SK-N-SH (cell line): ENCODE data around the gene PCSK5. TPM values are rescaled to one million over a fixed set of nuclear protein-coding genes. Genes with fewer than 3 reads are reported as not detected.

Experiments
- CTCF ChIA-PET: fragments of 300-600, 350-600 bp; formaldehyde crosslinking; extraction: SDS; loops from one replicate; lab custom pipeline; 2021; lab: Yijun Ruan, JAX
- POLR2A ChIA-PET: fragments of 350-600 bp; sonication (Branson Sonifier 250); formaldehyde crosslinking; extraction: SDS; loops from one replicate; lab custom pipeline; 2020; ENCODE audit warnings: antibody characterized with exemption, inconsistent platforms; lab: Yijun Ruan, JAX
- DNase-seq: peaks from one replicate; pipeline ENCODE4 v3.0.0; 2012
- H2AFZ ChIP-seq: fragments of 200-600 bp; sonication (generic); 2 replicates; pipeline ENCODE4 v1.8.1; 2016; ENCODE audit warnings: antibody characterized with exemption, mild to moderate bottlenecking, low read depth
- H3F3A ChIP-seq: fragments of 200-600 bp; sonication (generic); replicated peaks from 2 replicates; pipeline ENCODE3; 2016; ENCODE audit warnings: antibody characterized with exemption, mild to moderate bottlenecking; ENCODE audit not compliant: insufficient read depth
- H3K27ac ChIP-seq, 2 experiments: fragments of 200-500 bp in 1 of 2; fragments of 200-600 bp in 1 of 2; sonication (Bioruptor generic) in 1 of 2; sonication (generic), shearing (Covaris generic) in 1 of 2; 2 replicates each; pipeline versions ENCODE4 v1.5.1 to v1.6.1; 2014 to 2016; ENCODE audit warnings: low read depth in 2 of 2, inconsistent platforms in 1 of 2, low read length in 1 of 2, mild to moderate bottlenecking in 1 of 2, mixed read lengths in 1 of 2
- H3K27me3 ChIP-seq: fragments of 200-600 bp; sonication (generic), shearing (Covaris generic); 2 replicates; pipeline ENCODE4 v1.6.1; 2016; ENCODE audit warnings: mixed run types; ENCODE audit not compliant: insufficient read depth
- H3K36me3 ChIP-seq, 2 experiments: fragments of 200-500 bp in 1 of 2; fragments of 200-600 bp in 1 of 2; sonication (Bioruptor generic) in 1 of 2; sonication (generic) in 1 of 2; replicated peaks in 1 of 2; 2 replicates each; pipeline versions ENCODE3 to v1.5.1; 2014 to 2016; ENCODE audit warnings: low read length in 1 of 2, mild to moderate bottlenecking in 1 of 2; ENCODE audit not compliant: insufficient read depth in 2 of 2, control insufficient read depth in 1 of 2
- H3K4me1 ChIP-seq, 2 experiments: fragments of 200-500 bp in 1 of 2; fragments of 200-600 bp in 1 of 2; sonication (Bioruptor generic) in 1 of 2; sonication (generic), shearing (Covaris generic) in 1 of 2; 2 replicates each; pipeline versions ENCODE4 v1.5.1 to v1.6.1; 2014 to 2016; ENCODE audit warnings: low read depth in 1 of 2, low read length in 1 of 2, mixed run types in 1 of 2; ENCODE audit not compliant: insufficient read depth in 2 of 2, control insufficient read depth in 1 of 2
- H3K4me2 ChIP-seq: fragments of 200-600 bp; sonication (generic), shearing (Covaris generic); 2 replicates; pipeline ENCODE4 v1.6.1; 2017; ENCODE audit warnings: mixed run types
- H3K4me3 ChIP-seq, 2 experiments: fragments of 200-500 bp in 1 of 2; fragments of 200-600 bp in 1 of 2; sonication (Bioruptor generic) in 1 of 2; sonication (generic), shearing (Covaris generic) in 1 of 2; 2 replicates each; pipeline versions ENCODE4 v1.5.1 to v1.8.1; 2014 to 2016; ENCODE audit warnings: low read depth in 2 of 2, inconsistent platforms in 1 of 2, low read length in 1 of 2, mild to moderate bottlenecking in 1 of 2, mixed read lengths in 1 of 2, moderate library complexity in 1 of 2
- H3K79me2 ChIP-seq: fragments of 200-600 bp; sonication (generic); 2 replicates; pipeline ENCODE4 v1.8.1; 2017; ENCODE audit warnings: mild to moderate bottlenecking; ENCODE audit not compliant: insufficient read depth
- H3K9ac ChIP-seq: fragments of 200-600 bp; sonication (generic); 2 replicates; pipeline ENCODE4 v1.6.1; 2017; ENCODE audit warnings: mixed run types
- H3K9me2 ChIP-seq: fragments of 200-600 bp; sonication (generic); 2 replicates; pipeline ENCODE4 v1.6.1; 2017; ENCODE audit warnings: mixed run types
- H3K9me3 ChIP-seq: fragments of 200-600 bp; sonication (generic); 2 replicates; pipeline ENCODE4 v1.6.1; 2017; ENCODE audit warnings: mixed run types, mild to moderate bottlenecking, moderate library complexity
- H4K20me1 ChIP-seq: fragments of 200-600 bp; sonication (generic); 2 replicates; pipeline ENCODE4 v1.6.1; 2017; ENCODE audit warnings: mild to moderate bottlenecking, mixed run types; ENCODE audit not compliant: insufficient read depth
- EP300 ChIP-seq, 2 experiments: IDR thresholded peaks; 2 replicates each; pipeline versions ENCODE4 v1.4.0 to v1.6.1; 2012; ENCODE audit warnings: borderline replicate concordance in 1 of 2, low read depth in 1 of 2, low read length in 1 of 2
- GATA2 ChIP-seq: sonication (generic); formaldehyde crosslinking; IDR thresholded peaks from 2 replicates; pipeline ENCODE4 v1.5.0; 2020; ENCODE audit warnings: mild to moderate bottlenecking, missing genetic modification reagents
- MXI1 ChIP-seq: IDR thresholded peaks from 2 replicates; pipeline ENCODE4 v1.6.1; 2012; ENCODE audit warnings: mild to moderate bottlenecking, low read depth, low read length, improper control_type of control experiment
- POLR2AphosphoS5 ChIP-seq: IDR thresholded peaks from 2 replicates; pipeline ENCODE4 v1.6.1; 2012; ENCODE audit warnings: low read depth, low read length
- SIN3A ChIP-seq: IDR thresholded peaks from 2 replicates; pipeline ENCODE4 v1.6.1; 2012; ENCODE audit warnings: low read depth, mild to moderate bottlenecking, low read length, moderate library complexity, borderline replicate concordance
- TAF1 ChIP-seq: IDR thresholded peaks from 2 replicates; pipeline ENCODE4 v1.6.1; 2012; ENCODE audit warnings: low read depth, mild to moderate bottlenecking, low read length, moderate library complexity, borderline replicate concordance
- TEAD4 ChIP-seq: IDR thresholded peaks from 2 replicates; pipeline ENCODE4 v1.4.0; 2012; ENCODE audit warnings: mild to moderate bottlenecking, borderline replicate concordance; ENCODE audit not compliant: insufficient read depth
- USF1 ChIP-seq: IDR thresholded peaks from 2 replicates; pipeline ENCODE4 v1.4.0; 2012; ENCODE audit warnings: low read depth, borderline replicate concordance
- YY1 ChIP-seq: IDR thresholded peaks from 2 replicates; pipeline ENCODE4 v1.4.0; 2012; ENCODE audit warnings: low read depth, mild to moderate bottlenecking
- WGBS: methylation state at CpG from one replicate; pipeline ENCODE4 v1.1.6; 2017; ENCODE audit warnings: low lambda C conversion rate; 5-methylcytosine and 5-hydroxymethylcytosine counted together
- polyA plus RNA-seq, 3 experiments: library from polyadenylated mRNA; depleted of rRNA; stranded (reverse); fragments of >200 nt; gene quantifications; 2 replicates each; pipeline ENCODE4 v1.2.3, GENCODE V29; 2012
- TF ChIP-seq, protein P1 (sequence below): fragments of 200-600 bp; sonication (generic); IDR thresholded peaks from 2 replicates; pipeline ENCODE4 v1.6.1; 2017; ENCODE audit warnings: antibody characterized with exemption, mild to moderate bottlenecking, moderate library complexity

The PCSK5 gene
- polyA plus RNA-seq, 1 of the 3 experiments (the other 2 are of a cell fraction) = 0.08 TPM

DNA sequence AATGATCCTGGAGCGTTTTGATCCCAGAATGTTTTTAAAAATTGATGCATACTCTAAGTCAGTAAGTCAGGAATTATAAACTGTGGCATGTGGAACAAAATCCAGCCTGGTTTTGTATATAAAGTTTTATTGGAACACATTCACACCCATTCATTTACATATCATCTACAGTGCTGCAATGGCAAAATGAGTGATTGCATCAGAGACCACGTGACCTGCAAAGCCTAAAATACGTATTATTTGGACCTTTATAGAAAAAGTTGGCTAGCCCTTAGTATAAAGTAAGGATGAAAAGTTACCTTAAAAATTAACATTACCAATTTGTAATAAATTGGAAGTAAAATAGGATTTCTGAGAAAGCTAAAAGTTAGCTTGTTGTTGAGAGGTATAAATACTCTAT is 95.0 kb downstream of the PCSK5 start:
- 6% methylated on average over 3 of the region's 3 CpGs for WGBS
- POLR2A ChIA-PET = no interaction called here
- Histone ChIP-seq H3K27me3 (no peaks in the 10 kb centered on the region), H3K4me3 (no peak overlapping the region), H3F3A (no peaks in the 10 kb centered on the region), H3K27ac (no peak overlapping the region), H2AFZ (no peak overlapping the region), H3K36me3 (no peaks in the 10 kb centered on the region), H3K9me2 (no peaks in the 10 kb centered on the region), H3K4me2 (no peak overlapping the region), H4K20me1 (no peaks in the 10 kb centered on the region), H3K79me2 (no peaks in the 10 kb centered on the region), H3K9me3 (no peaks in the 10 kb centered on the region), H3K4me1 (no peaks in the 10 kb centered on the region), H3K9ac (no peak overlapping the region)
- TF ChIP-seq YY1 = no peak
- TF ChIP-seq EP300 (IDR thresholded peaks at IDR 0.05; ENCODE audit: borderline replicate concordance in 1 of 2, low read depth in 1 of 2, low read length in 1 of 2) = no peak
- no peak for TF ChIP-seq SIN3A
- TF ChIP-seq, protein P1, sequence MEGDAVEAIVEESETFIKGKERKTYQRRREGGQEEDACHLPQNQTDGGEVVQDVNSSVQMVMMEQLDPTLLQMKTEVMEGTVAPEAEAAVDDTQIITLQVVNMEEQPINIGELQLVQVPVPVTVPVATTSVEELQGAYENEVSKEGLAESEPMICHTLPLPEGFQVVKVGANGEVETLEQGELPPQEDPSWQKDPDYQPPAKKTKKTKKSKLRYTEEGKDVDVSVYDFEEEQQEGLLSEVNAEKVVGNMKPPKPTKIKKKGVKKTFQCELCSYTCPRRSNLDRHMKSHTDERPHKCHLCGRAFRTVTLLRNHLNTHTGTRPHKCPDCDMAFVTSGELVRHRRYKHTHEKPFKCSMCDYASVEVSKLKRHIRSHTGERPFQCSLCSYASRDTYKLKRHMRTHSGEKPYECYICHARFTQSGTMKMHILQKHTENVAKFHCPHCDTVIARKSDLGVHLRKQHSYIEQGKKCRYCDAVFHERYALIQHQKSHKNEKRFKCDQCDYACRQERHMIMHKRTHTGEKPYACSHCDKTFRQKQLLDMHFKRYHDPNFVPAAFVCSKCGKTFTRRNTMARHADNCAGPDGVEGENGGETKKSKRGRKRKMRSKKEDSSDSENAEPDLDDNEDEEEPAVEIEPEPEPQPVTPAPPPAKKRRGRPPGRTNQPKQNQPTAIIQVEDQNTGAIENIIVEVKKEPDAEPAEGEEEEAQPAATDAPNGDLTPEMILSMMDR = no peak
- CTCF ChIA-PET = no interaction called here
- DNase-seq = no peak

DNA sequence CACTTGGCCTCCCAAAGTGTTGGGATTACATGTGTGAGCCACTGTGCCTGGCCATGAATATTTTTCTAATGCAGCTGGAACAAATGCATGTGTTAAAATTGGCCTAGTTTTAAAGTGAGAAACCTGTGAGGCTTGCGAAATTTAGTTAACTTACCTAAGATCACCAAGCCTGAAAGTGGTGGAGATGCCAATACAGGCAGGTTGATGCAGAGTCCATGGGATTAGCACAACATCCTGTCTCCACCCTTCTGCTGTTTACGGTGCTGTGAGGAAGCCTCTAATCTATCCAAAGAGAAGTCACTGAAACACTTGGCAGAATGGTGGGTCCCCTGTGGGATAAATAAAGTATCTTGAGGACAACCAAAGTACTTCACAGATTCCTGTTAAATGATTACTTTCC is 98.2 kb downstream of the PCSK5 start:
- TF ChIP-seq USF1 (no peak), SIN3A (no peak), GATA2 (CRISPR knock-in tag) (no peak), TEAD4 (no peak), TAF1 (no peak), MXI1 (no peak), EP300 (IDR thresholded peaks at IDR 0.05; ENCODE audit: borderline replicate concordance in 1 of 2, low read depth in 1 of 2, low read length in 1 of 2) (no peak), POLR2AphosphoS5 (no peak)
- TF ChIP-seq, protein P1 = no peak
- no peak for DNase-seq
- H3K9ac ChIP-seq = no peak overlapping the region
- 16% methylated on average over 2 of the region's 2 CpGs for WGBS
- no peaks in the 10 kb centered on the region for H3K36me3 ChIP-seq
- no peaks in the 10 kb centered on the region for H3K9me2 ChIP-seq
- CTCF ChIA-PET = no interaction called here
- no peaks in the 10 kb centered on the region for H4K20me1 ChIP-seq
- no peaks in the 10 kb centered on the region for H3K79me2 ChIP-seq
- H3K27ac ChIP-seq = no peak overlapping the region
- H3K9me3 ChIP-seq = no peaks in the 10 kb centered on the region
- H2AFZ ChIP-seq = no peak overlapping the region
- H3K4me3 ChIP-seq = no peak overlapping the region
- no peaks in the 10 kb centered on the region for H3K27me3 ChIP-seq
- no peak overlapping the region for H3K4me2 ChIP-seq
- no peaks in the 10 kb centered on the region for H3F3A ChIP-seq
- no peaks in the 10 kb centered on the region for H3K4me1 ChIP-seq
- POLR2A ChIA-PET = no interaction called here
